Nephron progenitor cell (in vitro differentiated cells): ENCODE data around the gene RGS11.

ENCODE experiments used
- DNase-seq: peaks from one replicate; pipeline ENCODE4 v3.0.0; 2021
- H3K27ac Mint-ChIP-seq: 2 replicates; pipeline ENCODE4 v1.8.0; 2021; ENCODE audit warnings: mild to moderate bottlenecking, moderate library complexity, mixed read lengths
- H3K27me3 Mint-ChIP-seq: 2 replicates; pipeline ENCODE4 v1.8.0; 2021; ENCODE audit warnings: mild to moderate bottlenecking, low read depth, mixed read lengths; ENCODE audit not compliant: poor library complexity
- H3K36me3 Mint-ChIP-seq: 2 replicates; pipeline ENCODE4 v1.8.0; 2021; ENCODE audit warnings: low read depth, mixed read lengths
- H3K4me1 Mint-ChIP-seq: 2 replicates; pipeline ENCODE4 v1.8.0; 2021; ENCODE audit warnings: mixed read lengths
- H3K4me3 Mint-ChIP-seq: 2 replicates; pipeline ENCODE4 v1.8.0; 2021; ENCODE audit warnings: mild to moderate bottlenecking, moderate library complexity, mixed read lengths
- H3K9me3 Mint-ChIP-seq: 2 replicates; pipeline ENCODE4 v1.8.0; 2021; ENCODE audit warnings: mild to moderate bottlenecking, moderate library complexity, mixed read lengths
- TF ChIP-seq, protein P1 (sequence below): fragments of 200-600 bp; sonication (generic); IDR thresholded peaks from 2 replicates; pipeline ENCODE4 v1.5.0; 2021; ENCODE audit warnings: antibody characterized with exemption

The RGS11 gene

DNA sequence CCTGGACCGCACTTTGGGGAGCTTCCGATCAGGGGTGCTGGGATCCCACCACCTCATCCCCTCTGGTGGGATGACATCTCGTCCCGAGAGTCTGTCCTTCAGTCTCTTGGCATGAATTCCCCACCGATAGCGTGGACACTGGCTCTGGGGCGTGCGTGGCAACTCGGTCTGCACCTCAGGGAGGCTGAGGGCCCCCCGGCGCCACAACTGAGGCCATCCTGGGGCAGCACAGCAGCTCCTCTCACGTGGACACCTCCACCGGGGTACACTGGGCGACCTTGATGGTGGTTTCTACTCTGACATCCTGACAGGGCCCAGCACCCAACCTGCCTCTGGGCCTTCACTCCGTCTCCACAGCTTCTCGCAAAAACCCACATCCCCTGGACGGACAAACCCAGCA is 15.8 kb upstream of the RGS11 start:
- Mint-ChIP-seq H3K4me1 (no peaks in the 10 kb centered on the region), H3K4me3 (no peak overlapping the region), H3K9me3 (peaks cover 1% of the 10 kb centered on the region), H3K27me3 (no peaks in the 10 kb centered on the region), H3K27ac (no peak overlapping the region), H3K36me3 (peaks cover 20% of the 10 kb centered on the region)
- no peak for DNase-seq
- TF ChIP-seq, protein P1, sequence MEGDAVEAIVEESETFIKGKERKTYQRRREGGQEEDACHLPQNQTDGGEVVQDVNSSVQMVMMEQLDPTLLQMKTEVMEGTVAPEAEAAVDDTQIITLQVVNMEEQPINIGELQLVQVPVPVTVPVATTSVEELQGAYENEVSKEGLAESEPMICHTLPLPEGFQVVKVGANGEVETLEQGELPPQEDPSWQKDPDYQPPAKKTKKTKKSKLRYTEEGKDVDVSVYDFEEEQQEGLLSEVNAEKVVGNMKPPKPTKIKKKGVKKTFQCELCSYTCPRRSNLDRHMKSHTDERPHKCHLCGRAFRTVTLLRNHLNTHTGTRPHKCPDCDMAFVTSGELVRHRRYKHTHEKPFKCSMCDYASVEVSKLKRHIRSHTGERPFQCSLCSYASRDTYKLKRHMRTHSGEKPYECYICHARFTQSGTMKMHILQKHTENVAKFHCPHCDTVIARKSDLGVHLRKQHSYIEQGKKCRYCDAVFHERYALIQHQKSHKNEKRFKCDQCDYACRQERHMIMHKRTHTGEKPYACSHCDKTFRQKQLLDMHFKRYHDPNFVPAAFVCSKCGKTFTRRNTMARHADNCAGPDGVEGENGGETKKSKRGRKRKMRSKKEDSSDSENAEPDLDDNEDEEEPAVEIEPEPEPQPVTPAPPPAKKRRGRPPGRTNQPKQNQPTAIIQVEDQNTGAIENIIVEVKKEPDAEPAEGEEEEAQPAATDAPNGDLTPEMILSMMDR: no peak

DNA sequence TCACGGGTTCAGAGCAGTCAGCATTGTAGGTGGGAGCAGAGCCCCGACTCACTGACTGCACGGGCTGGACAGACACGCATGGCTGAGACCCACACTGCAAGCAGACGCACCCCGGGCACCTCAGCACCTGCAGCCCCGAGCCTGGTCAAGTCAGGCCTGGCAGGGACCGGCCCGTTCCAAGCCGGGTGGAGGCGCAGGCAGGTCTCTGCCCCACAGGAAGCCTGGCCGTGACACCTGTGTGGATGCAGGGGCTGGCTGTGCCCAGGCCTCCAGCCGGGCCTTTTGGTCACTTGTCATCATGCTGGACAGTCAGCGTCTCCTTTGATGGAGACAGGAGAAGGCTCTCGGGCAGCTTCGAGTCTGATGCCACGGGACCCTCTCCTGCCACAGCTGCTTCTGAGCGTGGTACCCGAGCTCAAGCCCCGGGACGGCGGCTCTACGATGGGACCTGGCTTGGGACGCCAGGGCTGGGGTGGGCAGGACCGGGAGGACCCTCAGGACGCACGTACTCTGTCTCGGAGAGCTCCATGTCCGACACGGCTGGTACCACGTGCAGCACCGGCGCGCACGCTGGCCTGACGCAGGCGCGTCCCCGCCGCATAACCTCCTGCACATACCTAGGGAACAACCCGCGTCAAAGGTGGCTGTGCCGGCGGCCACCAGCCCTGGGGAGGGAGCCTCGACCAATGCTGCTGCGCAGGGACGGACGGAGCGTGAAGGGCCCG is 15.1 kb upstream of the RGS11 start:
- TF ChIP-seq, protein P1: no peak
- Mint-ChIP-seq H3K4me3 (no peak overlapping the region), H3K9me3 (peaks cover 4% of the 10 kb centered on the region), H3K4me1 (no peaks in the 10 kb centered on the region), H3K36me3 (peaks cover 23% of the 10 kb centered on the region), H3K27ac (no peak overlapping the region), H3K27me3 (no peaks in the 10 kb centered on the region)
- no peak for DNase-seq

DNA sequence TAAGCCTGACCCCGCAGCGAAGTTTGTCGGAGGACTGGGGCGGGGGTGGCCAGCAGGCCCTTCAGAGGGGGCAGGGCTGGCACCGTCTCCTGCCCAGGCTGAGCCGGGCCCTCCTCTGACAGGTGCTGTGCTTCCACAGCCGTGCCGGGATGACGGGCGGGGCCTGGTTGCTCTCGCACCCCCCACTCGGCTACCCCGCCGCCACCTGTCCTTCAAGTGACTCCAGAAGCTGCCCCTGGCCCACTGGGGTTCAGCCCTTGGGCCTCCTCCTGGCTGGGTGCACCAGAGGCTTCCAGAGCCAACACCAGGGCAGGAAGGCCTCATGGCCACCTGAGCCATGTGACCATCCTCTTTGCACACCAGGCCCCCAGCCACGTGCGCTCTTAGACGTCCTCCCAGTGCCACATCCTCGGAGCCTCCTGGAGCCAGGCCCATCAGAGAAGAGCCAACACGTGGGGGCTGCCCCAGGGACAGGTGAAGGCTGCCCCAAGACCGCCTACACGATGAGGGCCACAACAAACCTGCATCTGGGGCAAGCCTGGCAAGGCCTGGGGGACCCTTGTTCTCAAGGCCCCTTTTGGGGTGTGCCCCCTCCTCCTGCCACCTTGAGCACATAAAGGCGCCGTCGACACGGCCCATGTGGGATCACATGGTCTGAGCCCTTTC is 14.4 kb upstream of the RGS11 start:
- no peak for DNase-seq
- TF ChIP-seq, protein P1: no peak
- Mint-ChIP-seq H3K27ac (no peak overlapping the region), H3K36me3 (peaks cover 27% of the 10 kb centered on the region), H3K4me1 (no peaks in the 10 kb centered on the region), H3K4me3 (no peak overlapping the region), H3K9me3 (peaks cover 8% of the 10 kb centered on the region), H3K27me3 (no peaks in the 10 kb centered on the region)

DNA sequence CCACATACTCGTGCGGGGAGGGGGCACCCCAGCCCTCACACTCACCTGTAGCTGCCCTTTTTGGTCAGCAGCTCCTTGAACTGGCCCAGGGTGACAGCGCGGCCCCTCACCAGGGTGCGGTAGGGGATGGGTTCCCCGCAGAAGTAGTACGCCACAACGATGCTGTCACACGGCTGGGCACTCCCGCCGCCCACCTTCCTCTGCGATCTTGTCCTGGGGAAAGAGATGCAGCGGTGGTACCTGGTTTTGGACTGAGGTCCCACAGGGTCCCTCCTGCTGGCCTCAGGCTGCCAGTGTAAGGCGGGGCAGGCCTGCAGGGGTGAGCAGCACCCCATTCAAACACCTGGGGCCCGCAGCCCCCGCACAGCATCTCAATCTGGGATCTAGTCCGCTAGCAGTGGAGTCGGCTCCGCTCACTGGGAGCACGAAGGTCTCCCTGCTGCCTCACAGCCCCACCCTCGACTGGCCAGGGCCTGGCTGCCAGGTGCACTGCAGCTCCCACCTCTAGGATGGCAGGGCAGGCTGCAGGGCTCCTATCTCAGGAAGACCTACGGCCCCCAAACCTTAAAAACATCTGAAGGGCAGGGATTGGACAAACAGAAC is 13.8 kb upstream of the RGS11 start:
- TF ChIP-seq, protein P1: no peak
- H3K9me3 Mint-ChIP-seq: peaks cover 8% of the 10 kb centered on the region
- peaks cover 27% of the 10 kb centered on the region for H3K36me3 Mint-ChIP-seq
- H3K27ac Mint-ChIP-seq: no peak overlapping the region
- no peak overlapping the region for H3K4me3 Mint-ChIP-seq
- no peaks in the 10 kb centered on the region for H3K27me3 Mint-ChIP-seq
- DNase-seq: no peak
- no peaks in the 10 kb centered on the region for H3K4me1 Mint-ChIP-seq

DNA sequence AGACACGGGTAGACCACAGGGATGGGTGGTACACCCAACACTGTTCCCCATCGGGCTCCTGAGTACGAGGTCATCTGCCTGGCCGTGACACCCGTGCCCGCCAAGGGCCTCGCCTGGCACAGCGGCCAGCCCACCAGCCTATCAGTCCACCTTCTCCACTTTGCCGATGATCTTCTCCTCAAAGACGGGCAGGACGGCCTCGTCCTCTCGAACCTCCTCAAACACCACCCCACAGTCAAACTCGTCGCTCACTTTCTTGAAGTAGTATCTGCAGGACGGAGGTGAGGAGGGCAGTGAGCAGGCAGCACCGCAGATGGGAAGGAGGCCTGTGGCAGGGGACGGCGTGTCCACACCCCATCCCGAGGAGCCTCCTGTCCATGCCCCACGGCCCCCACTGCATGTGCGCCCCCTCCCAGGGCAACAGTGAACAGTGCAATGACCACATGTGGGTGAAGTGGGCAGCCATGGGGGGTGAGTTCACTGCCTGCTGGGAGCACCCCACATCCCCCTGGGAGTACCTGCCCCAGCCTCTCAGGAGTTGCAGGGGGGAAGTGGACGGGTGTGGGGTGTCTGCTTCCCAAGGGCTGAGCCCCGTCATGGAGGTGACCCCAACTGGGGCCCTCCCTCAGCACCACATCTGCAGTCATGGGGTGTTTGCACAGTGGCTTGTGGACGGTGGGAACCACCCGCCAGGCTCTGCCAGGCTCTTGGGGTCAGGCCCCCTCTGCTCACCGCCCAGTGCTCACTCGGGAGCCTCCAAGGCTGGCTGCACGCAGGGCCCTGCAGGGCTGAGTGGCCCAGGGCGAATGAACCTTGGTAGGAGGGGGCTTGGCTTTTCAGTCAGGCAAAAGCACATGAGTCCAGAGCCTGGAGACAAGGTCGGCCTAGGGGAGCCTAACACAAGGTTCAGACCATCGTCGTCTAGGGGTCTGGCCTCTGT is 12.5 kb upstream of the RGS11 start:
- H3K4me3 Mint-ChIP-seq: no peak overlapping the region
- TF ChIP-seq, protein P1: no peak
- DNase-seq: no peak
- no peaks in the 10 kb centered on the region for H3K4me1 Mint-ChIP-seq
- no peaks in the 10 kb centered on the region for H3K27me3 Mint-ChIP-seq
- peaks cover 27% of the 10 kb centered on the region for H3K36me3 Mint-ChIP-seq
- peaks cover 8% of the 10 kb centered on the region for H3K9me3 Mint-ChIP-seq
- H3K27ac Mint-ChIP-seq: no peak overlapping the region
